HCT116 (cell line): ENCODE results near the gene KRT5. TPM values are rescaled to one million over a fixed set of nuclear protein-coding genes. Genes with fewer than 3 reads are reported as not detected.

Experiments
- ATAC-seq: fragments of 200-7000 bp; cut with Tn5 transposase; 2 replicates; pipeline ENCODE4 v1.9.1; 2020; ENCODE audit warnings: mild to moderate bottlenecking, moderate library complexity
- BruUV-seq: library from RNA; stranded (reverse); fragments of 400-500 nt; replicated peaks from 2 replicates; lab custom pipeline; 2021; lab: Mats Ljungman, UMichigan
- CTCF ChIA-PET: fragments of 300-600 bp; sonication (Branson Sonifier 250); formaldehyde crosslinking; loops from one replicate; lab custom pipeline; 2021; ENCODE audit warnings: antibody characterized with exemption; lab: Charles Lee
- POLR2A ChIA-PET: fragments of 300-600, 350-600 bp; sonication (Branson Sonifier 250); formaldehyde crosslinking; loops from one replicate; lab custom pipeline; 2021; ENCODE audit warnings: antibody characterized with exemption; lab: Charles Lee
- RAD21 ChIA-PET, 2 experiments: fragments of 300-600 bp; sonication (Branson Sonifier 250); formaldehyde crosslinking; loops; one replicate each; lab custom pipeline; 2023; ENCODE audit warnings: low total read pairs in 2 of 2; ENCODE audit not compliant: uncharacterized antibody in 2 of 2, unreplicated experiment in 2 of 2, low non-redundant PET in 1 of 2; lab: Charles Lee
- DNase-seq: peaks from one replicate; pipeline ENCODE4 v3.0.0-alpha.2; 2010; ENCODE audit warnings: low read depth, low spot score
- H2AFZ ChIP-seq: fragments of 200-600 bp; shearing (Covaris generic), sonication (generic); 2 replicates; pipeline ENCODE4 v1.6.1; 2017; ENCODE audit warnings: low read depth, mixed run types, mixed read lengths, antibody characterized with exemption, low read length; ENCODE audit not compliant: poor library complexity, severe bottlenecking
- H3K27ac ChIP-seq: 2 replicates; pipeline ENCODE4 v1.5.1; 2012; ENCODE audit warnings: low read depth, low read length
- H3K27me3 ChIP-seq: fragments of 200-600 bp; sonication (generic); 2 replicates; pipeline ENCODE4 v1.6.1; 2016; ENCODE audit warnings: mixed run types, low read length, mixed read lengths; ENCODE audit not compliant: insufficient read depth
- H3K36me3 ChIP-seq, 2 experiments: fragments of 200-500 bp in 1 of 2; fragments of 200-600 bp in 1 of 2; sonication (Bioruptor generic) in 1 of 2; sonication (generic) in 1 of 2; 2 replicates each; pipeline versions ENCODE4 v1.5.1 to v1.6.1; 2014 to 2016; ENCODE audit warnings: low read length in 2 of 2, inconsistent platforms in 1 of 2, mixed read lengths in 1 of 2, mixed run types in 1 of 2; ENCODE audit not compliant: insufficient read depth in 2 of 2, control insufficient read depth in 1 of 2
- H3K4me1 ChIP-seq, 2 experiments: fragments of 200-600 bp in 1 of 2; sonication (generic) in 1 of 2; 2 replicates each; pipeline versions ENCODE4 v1.5.1 to v1.6.1; 2012 to 2017; ENCODE audit warnings: low read length in 2 of 2, inconsistent platforms in 1 of 2, mild to moderate bottlenecking in 1 of 2, mixed read lengths in 1 of 2, mixed run types in 1 of 2, moderate library complexity in 1 of 2; ENCODE audit not compliant: insufficient read depth in 2 of 2, control insufficient read depth in 1 of 2
- H3K4me2 ChIP-seq: fragments of 200-600 bp; sonication (generic); 2 replicates; pipeline ENCODE4 v1.6.1; 2017; ENCODE audit warnings: mixed run types, low read length, mixed read lengths
- H3K4me3 ChIP-seq, 2 experiments: fragments of 200-600 bp in 1 of 2; sonication (generic) in 1 of 2; replicated peaks in 1 of 2; 2 replicates each; pipeline ENCODE4 v1.5.1; 2011 to 2016; ENCODE audit warnings: low read length in 2 of 2, control low read depth in 1 of 2, low read depth in 1 of 2, mild to moderate bottlenecking in 1 of 2, mixed read lengths in 1 of 2, mixed run types in 1 of 2
- H3K79me2 ChIP-seq: fragments of 200-600 bp; sonication (generic); 2 replicates; pipeline ENCODE4 v1.6.1; 2017; ENCODE audit warnings: mild to moderate bottlenecking, mixed run types, low read length, moderate library complexity, mixed read lengths; ENCODE audit not compliant: insufficient read depth
- H3K9ac ChIP-seq: fragments of 200-600 bp; sonication (generic); 2 replicates; pipeline ENCODE4 v1.6.1; 2016; ENCODE audit warnings: low read length, mixed read lengths
- H3K9me2 ChIP-seq: fragments of 200-600 bp; sonication (generic), shearing (Covaris generic); 2 replicates; pipeline ENCODE4 v1.6.1; 2017; ENCODE audit warnings: mixed run types, mild to moderate bottlenecking, moderate library complexity; ENCODE audit not compliant: insufficient read depth
- H3K9me3 ChIP-seq, 2 experiments: fragments of 200-500 bp in 1 of 2; fragments of 200-600 bp in 1 of 2; sonication (Bioruptor generic) in 1 of 2; sonication (generic) in 1 of 2; 2 replicates each; pipeline ENCODE4 v1.6.1; 2014 to 2017; ENCODE audit warnings: low read length in 2 of 2, mixed read lengths in 2 of 2, inconsistent platforms in 1 of 2, low read depth in 1 of 2, mild to moderate bottlenecking in 1 of 2, mixed run types in 1 of 2, moderate library complexity in 1 of 2; ENCODE audit not compliant: control insufficient read depth in 1 of 2, insufficient read depth in 1 of 2
- H4K20me1 ChIP-seq: fragments of 200-600 bp; sonication (generic), shearing (Covaris generic); 2 replicates; pipeline ENCODE4 v1.6.1; 2017; ENCODE audit warnings: mixed run types, mild to moderate bottlenecking, moderate library complexity; ENCODE audit not compliant: insufficient read depth
- ATF3 ChIP-seq: IDR thresholded peaks from 2 replicates; pipeline ENCODE4 v1.6.1; 2012
- ELF1 ChIP-seq: IDR thresholded peaks from 2 replicates; pipeline ENCODE4 v1.6.1; 2012; ENCODE audit warnings: low read depth, borderline replicate concordance
- EZH2 ChIP-seq: fragments of 200-600 bp; sonication (generic); IDR thresholded peaks from 2 replicates; pipeline ENCODE4 v1.6.1; 2017; ENCODE audit warnings: antibody characterized with exemption, mixed run types
- MAX ChIP-seq: IDR thresholded peaks from 2 replicates; pipeline ENCODE4 v1.6.1; 2012
- POLR2AphosphoS5 ChIP-seq: IDR thresholded peaks from 2 replicates; pipeline ENCODE4 v1.6.1; 2011; ENCODE audit warnings: mild to moderate bottlenecking, low read depth, low read length, moderate library complexity
- RAD21 ChIP-seq: IDR thresholded peaks from 2 replicates; pipeline ENCODE4 v1.6.1; 2012; ENCODE audit warnings: low read depth, mild to moderate bottlenecking
- REST ChIP-seq: IDR thresholded peaks from 2 replicates; pipeline ENCODE4 v1.6.1; 2012; ENCODE audit warnings: low read depth
- SIN3A ChIP-seq: IDR thresholded peaks from 2 replicates; pipeline ENCODE4 v1.6.1; 2012; ENCODE audit warnings: low read depth
- SP1 ChIP-seq: IDR thresholded peaks from 2 replicates; pipeline ENCODE4 v1.6.1; 2012; ENCODE audit warnings: low read depth
- TCF7L2 ChIP-seq: IDR thresholded peaks from 2 replicates; pipeline ENCODE4 v1.7.0; 2011; ENCODE audit warnings: borderline replicate concordance, inconsistent platforms; ENCODE audit not compliant: insufficient read depth, insufficient read length; ENCODE audit errors: extremely low read depth
- YY1 ChIP-seq: IDR thresholded peaks from 2 replicates; pipeline ENCODE4 v1.6.1; 2011; ENCODE audit warnings: low read length, low read depth, moderate library complexity, mild to moderate bottlenecking; ENCODE audit not compliant: insufficient replicate concordance; ENCODE audit errors: extremely low read depth
- ZBTB33 ChIP-seq: IDR thresholded peaks from 2 replicates; pipeline ENCODE4 v1.6.1; 2011; ENCODE audit warnings: mild to moderate bottlenecking, low read length, moderate library complexity; ENCODE audit not compliant: insufficient replicate concordance; ENCODE audit errors: extremely low read depth
- ZNF274 ChIP-seq: fragments of 200-500 bp; sonication (Bioruptor generic); IDR thresholded peaks from 2 replicates; pipeline ENCODE4 v1.6.1; 2014; ENCODE audit warnings: mild to moderate bottlenecking, low read depth, low read length, inconsistent platforms
- intact Hi-C: fragments of 100-400 bp; cut with micrococcal nuclease; formaldehyde crosslinking; loops from 2 replicates; pipeline ENCODE4 v1.10.0; 2022
- total RNA-seq: library from RNA; stranded (reverse); gene quantifications from one replicate; pipeline ENCODE4 v1.2.1, GENCODE V29; 2021; ENCODE audit not compliant: unreplicated experiment

KRT5 gene
- total RNA-seq, 1 experiment from 2014 or later: 0.44 TPM

- no peak for ATAC-seq
- no peaks in the 10 kb centered on the region for H3K9me2 ChIP-seq
- H3K4me3 ChIP-seq: no peak overlapping the region
- RAD21 ChIA-PET: no interaction called here
- CTCF ChIA-PET: no interaction called here
- H3K9me3 ChIP-seq: no peaks in the 10 kb centered on the region
- H3K9ac ChIP-seq: no peak overlapping the region
- BruUV-seq: no TSS peak
- no peak overlapping the region for H3K27ac ChIP-seq
- H3K4me1 ChIP-seq: peaks cover 0 to 15% of the 10 kb centered on the region in 2 experiments; a peak in 2 of 4 replicates
- H4K20me1 ChIP-seq: no peaks in the 10 kb centered on the region
- H3K79me2 ChIP-seq: no peaks in the 10 kb centered on the region
- no peak overlapping the region for H2AFZ ChIP-seq
- H3K36me3 ChIP-seq: no peaks in the 10 kb centered on the region
- no peak overlapping the region for H3K4me2 ChIP-seq
- no peak for DNase-seq
- intact Hi-C loops: no loop called here
- TF ChIP-seq EZH2 (no peak), ZNF274 (no peak)
- no peaks in the 10 kb centered on the region for H3K27me3 ChIP-seq
- POLR2A ChIA-PET: no interaction called here
Observed at GRCh38 chr12:52515319-52515646, 4.9 kb downstream of the KRT5 start.

GRCh38 chr12:52514471-52515318, 5.5 kb downstream of the KRT5 start:
- peaks cover 0 to 12% of the 10 kb centered on the region in 2 experiments; a peak in 2 of 4 replicates for H3K4me1 ChIP-seq
- no peak overlapping the region for H2AFZ ChIP-seq
- ChIA-PET CTCF (no interaction called here), POLR2A (no interaction called here)
- no peaks in the 10 kb centered on the region for H4K20me1 ChIP-seq
- H3K9me2 ChIP-seq: no peaks in the 10 kb centered on the region
- H3K36me3 ChIP-seq: no peaks in the 10 kb centered on the region
- H3K27me3 ChIP-seq: no peaks in the 10 kb centered on the region
- ATAC-seq: no peak
- TF ChIP-seq SP1 (no peak), POLR2AphosphoS5 (no peak), TCF7L2 (no peak), ATF3 (no peak), SIN3A (no peak), ZNF274 (no peak), YY1 (no peak), ELF1 (no peak), REST (no peak), MAX (no peak), RAD21 (no peak), ZBTB33 (no peak)
- TF ChIP-seq, all 23 proteins: peak for 0
- Histone ChIP-seq H3K4me3 (no peak overlapping the region), H3K79me2 (no peaks in the 10 kb centered on the region), H3K9me3 (no peaks in the 10 kb centered on the region), H3K27ac (no peak overlapping the region), H3K9ac (no peak overlapping the region), H3K4me2 (no peak overlapping the region)
- DNase-seq: no peak
- no TSS peak for BruUV-seq
- intact Hi-C loops: no loop called here
- RAD21 ChIA-PET: no interaction called here
